ENCODE measurements around the gene PACRG. TPM values are rescaled to one million over a fixed set of nuclear protein-coding genes. Genes with fewer than 3 reads are reported as not detected.

PACRG gene
- total RNA-seq, 1 experiment from 2014 or later: 0.59 TPM

GRCh38 chr6:163162874-163163213 lies 435.1 kb downstream of the PACRG start:
- in situ Hi-C loops (cut with HindIII; ENCODE audit: low pct_unique_long_range_greater_than_20kb, low sequenced_read_pairs) (no loop called here), intact Hi-C loops (cut with micrococcal nuclease; ENCODE audit: unreplicated experiment) (no loop called here)
- Histone ChIP-seq H3K4me1 (ENCODE audit: control insufficient read depth, insufficient read depth, low read length) (no peaks in the 10 kb centered on the region), H3K36me3 (ENCODE audit: control insufficient read depth, insufficient read depth, low read length) (no peaks in the 10 kb centered on the region), H3K27me3 (ENCODE audit: control insufficient read depth, insufficient read depth, low read length) (0 out of 2 replicates have a peak, but pooled peaks cover 3% of the 10 kb centered on the region), H3K27ac (ENCODE audit: low read length) (no peak overlapping the region), H3K9me3 (ENCODE audit: control insufficient read depth, insufficient read depth, low read depth, low read length) (no peaks in the 10 kb centered on the region), H3K4me3 (ENCODE audit: low read depth in 2 of 2, low read length in 2 of 2) (no peak overlapping the region)
- no peak; the same call in 1 of the 2 replicates for ATAC-seq
- BruUV-seq (replicated peaks): no TSS peak
- CTCF ChIA-PET: no interaction called here
- POLR2A ChIA-PET: no interaction called here
- TF ChIP-seq TCF7L2 (IDR thresholded peaks at IDR 0.05; ENCODE audit: low read depth, low read length) (no peak), REST (IDR thresholded peaks at IDR 0.05; ENCODE audit: insufficient read depth in 1 of 2, low read depth in 2 of 2, low read length in 1 of 2) (no peak), POLR2AphosphoS5 (IDR thresholded peaks at IDR 0.05; ENCODE audit: low read depth, low read length) (no peak), SIN3A (IDR thresholded peaks at IDR 0.05; ENCODE audit: borderline replicate concordance, insufficient read depth, low read depth, low read length) (no peak)
- DNase-seq (ENCODE audit: low read depth, low spot score): no peak

GRCh38 chr6:163164175-163164900 lies 436.6 kb downstream of the PACRG start:
- no TSS peak for BruUV-seq (replicated peaks)
- H3K27ac ChIP-seq (ENCODE audit: low read length): no peak overlapping the region
- H3K27me3 ChIP-seq (ENCODE audit: control insufficient read depth, insufficient read depth, low read length): no peaks in the 10 kb centered on the region
- in situ Hi-C loops (cut with HindIII; ENCODE audit: low pct_unique_long_range_greater_than_20kb, low sequenced_read_pairs): no loop called here
- POLR2A ChIA-PET: no interaction called here
- TF ChIP-seq POLR2AphosphoS5 (IDR thresholded peaks at IDR 0.05; ENCODE audit: low read depth, low read length) (no peak), CTCF (IDR thresholded peaks at IDR 0.05) (no peak), TCF7L2 (IDR thresholded peaks at IDR 0.05; ENCODE audit: low read depth, low read length) (no peak), REST (IDR thresholded peaks at IDR 0.05; ENCODE audit: insufficient read depth in 1 of 2, low read depth in 2 of 2, low read length in 1 of 2) (no peak), SIN3A (IDR thresholded peaks at IDR 0.05; ENCODE audit: borderline replicate concordance, insufficient read depth, low read depth, low read length) (no peak)
- no peak overlapping the region for H3K4me3 ChIP-seq (ENCODE audit: low read depth in 2 of 2, low read length in 2 of 2)
- no peaks in the 10 kb centered on the region for H3K36me3 ChIP-seq (ENCODE audit: control insufficient read depth, insufficient read depth, low read length)
- intact Hi-C loops (cut with micrococcal nuclease; ENCODE audit: unreplicated experiment): no loop called here
- no peaks in the 10 kb centered on the region for H3K4me1 ChIP-seq (ENCODE audit: control insufficient read depth, insufficient read depth, low read length)
- ATAC-seq: no peak
- CTCF ChIA-PET: interaction anchor here (0.6 kb wide), 1 partner anchor 450 kb away, joined by 3 read pairs; no protein-coding TSS in a partner anchor
- no peaks in the 10 kb centered on the region for H3K9me3 ChIP-seq (ENCODE audit: control insufficient read depth, insufficient read depth, low read depth, low read length)
- no peak for DNase-seq (ENCODE audit: low read depth, low spot score)
